ENCODE data around the gene PGAM5. TPM values are rescaled to one million over a fixed set of nuclear protein-coding genes. Genes with fewer than 3 reads are reported as not detected.

The PGAM5 gene
- total RNA-seq, 1 experiment from 2014 or later = 78.1 TPM

- Histone ChIP-seq H3K9me3 (no peaks in the 10 kb centered on the region), H3K27me3 (replicated peaks; ENCODE audit: control insufficient read depth, insufficient read depth, low read length) (no peaks in the 10 kb centered on the region), H3K4me3 (ENCODE audit: low read depth, low read length) (no peak overlapping the region), H3K4me1 (no peaks in the 10 kb centered on the region), H3K36me3 (ENCODE audit: control insufficient read depth, insufficient read depth, low read length) (no peaks in the 10 kb centered on the region)
- Mint-ChIP-seq H3K36me3 (ENCODE audit: insufficient read depth, unreplicated experiment) (peaks cover 30% of the 10 kb centered on the region), H3K4me1 (ENCODE audit: low read depth, unreplicated experiment) (no peaks in the 10 kb centered on the region), H3K27ac (ENCODE audit: unreplicated experiment) (no peak overlapping the region), H3K27me3 (ENCODE audit: insufficient read depth, unreplicated experiment) (no peaks in the 10 kb centered on the region), H3K4me3 (ENCODE audit: unreplicated experiment) (no peak overlapping the region), H3K9me3 (ENCODE audit: unreplicated experiment) (no peaks in the 10 kb centered on the region)
- ChIA-PET CTCF (interaction anchor here (0.7 kb wide), 1 partner anchor 395 kb away, joined by 3 read pairs; no protein-coding TSS in a partner anchor), POLR2A (no interaction called here)
- TF ChIP-seq CTCF (IDR thresholded peaks at IDR 0.05; ENCODE audit: insufficient read depth in 1 of 2, low read depth in 1 of 2, low read length in 1 of 2, severe bottlenecking in 1 of 2, unreplicated experiment in 1 of 2) = no peak
- no peak for DNase-seq
- intact Hi-C loops (cut with micrococcal nuclease; ENCODE audit: unreplicated experiment) = no loop called here
- no TSS peak for BruUV-seq (replicated peaks)
These were observed 53.6 kb downstream of the PGAM5 start for GRCh38 chr12:132764231-132764630.

- no peaks in the 10 kb centered on the region for H3K27me3 Mint-ChIP-seq (ENCODE audit: insufficient read depth, unreplicated experiment)
- H3K36me3 Mint-ChIP-seq (ENCODE audit: insufficient read depth, unreplicated experiment) = peaks cover 31% of the 10 kb centered on the region
- Histone ChIP-seq H3K9me3 (no peaks in the 10 kb centered on the region), H3K27me3 (replicated peaks; ENCODE audit: control insufficient read depth, insufficient read depth, low read length) (no peaks in the 10 kb centered on the region), H3K4me1 (no peaks in the 10 kb centered on the region), H3K36me3 (ENCODE audit: control insufficient read depth, insufficient read depth, low read length) (no peaks in the 10 kb centered on the region), H3K4me3 (ENCODE audit: low read depth, low read length) (no peak overlapping the region)
- H3K4me1 Mint-ChIP-seq (ENCODE audit: low read depth, unreplicated experiment) = no peaks in the 10 kb centered on the region
- no peak for DNase-seq
- no peaks in the 10 kb centered on the region for H3K9me3 Mint-ChIP-seq (ENCODE audit: unreplicated experiment)
- H3K4me3 Mint-ChIP-seq (ENCODE audit: unreplicated experiment) = no peak overlapping the region
- TF ChIP-seq CTCF (IDR thresholded peaks at IDR 0.05; ENCODE audit: insufficient read depth in 1 of 2, low read depth in 1 of 2, low read length in 1 of 2, severe bottlenecking in 1 of 2, unreplicated experiment in 1 of 2) = no peak
- no TSS peak for BruUV-seq (replicated peaks)
- intact Hi-C loops (cut with micrococcal nuclease; ENCODE audit: unreplicated experiment) = no loop called here
- POLR2A ChIA-PET = no interaction called here
- CTCF ChIA-PET = interaction anchor here (0.6 kb wide), 1 partner anchor 586 kb away, joined by 6 read pairs; no protein-coding TSS in a partner anchor
- H3K27ac Mint-ChIP-seq (ENCODE audit: unreplicated experiment) = no peak overlapping the region
These were observed 54.7 kb downstream of the PGAM5 start for GRCh38 chr12:132765361-132765760.

GRCh38 chr12:132766380-132767085 lies 55.9 kb downstream of the PGAM5 start:
- Mint-ChIP-seq H3K9me3 (ENCODE audit: unreplicated experiment) (no peaks in the 10 kb centered on the region), H3K27me3 (ENCODE audit: insufficient read depth, unreplicated experiment) (no peaks in the 10 kb centered on the region), H3K4me3 (ENCODE audit: unreplicated experiment) (no peak overlapping the region), H3K36me3 (ENCODE audit: insufficient read depth, unreplicated experiment) (peaks cover 39% of the 10 kb centered on the region), H3K27ac (ENCODE audit: unreplicated experiment) (no peak overlapping the region), H3K4me1 (ENCODE audit: low read depth, unreplicated experiment) (no peaks in the 10 kb centered on the region)
- H3K4me3 ChIP-seq (ENCODE audit: low read depth, low read length) = no peak overlapping the region
- H3K36me3 ChIP-seq (ENCODE audit: control insufficient read depth, insufficient read depth, low read length) = no peaks in the 10 kb centered on the region
- H3K9me3 ChIP-seq = no peaks in the 10 kb centered on the region
- ChIA-PET CTCF (interaction anchor here (0.6 kb wide), 1 partner anchor 16 kb away, joined by 5 read pairs; no protein-coding TSS in a partner anchor), POLR2A (no interaction called here)
- TF ChIP-seq CTCF (IDR thresholded peaks at IDR 0.05; ENCODE audit: insufficient read depth in 1 of 2, low read depth in 1 of 2, low read length in 1 of 2, severe bottlenecking in 1 of 2, unreplicated experiment in 1 of 2) = no peak
- intact Hi-C loops (cut with micrococcal nuclease; ENCODE audit: unreplicated experiment) = no loop called here
- no TSS peak for BruUV-seq (replicated peaks)
- no peaks in the 10 kb centered on the region for H3K27me3 ChIP-seq (replicated peaks; ENCODE audit: control insufficient read depth, insufficient read depth, low read length)
- no peak for DNase-seq
- no peaks in the 10 kb centered on the region for H3K4me1 ChIP-seq
